Measurements from ENCODE around the gene MYLK4.

Gene MYLK4

GRCh38 chr6:2744778-2745177, 5.9 kb downstream of the MYLK4 start:
- TF ChIP-seq, protein P1, sequence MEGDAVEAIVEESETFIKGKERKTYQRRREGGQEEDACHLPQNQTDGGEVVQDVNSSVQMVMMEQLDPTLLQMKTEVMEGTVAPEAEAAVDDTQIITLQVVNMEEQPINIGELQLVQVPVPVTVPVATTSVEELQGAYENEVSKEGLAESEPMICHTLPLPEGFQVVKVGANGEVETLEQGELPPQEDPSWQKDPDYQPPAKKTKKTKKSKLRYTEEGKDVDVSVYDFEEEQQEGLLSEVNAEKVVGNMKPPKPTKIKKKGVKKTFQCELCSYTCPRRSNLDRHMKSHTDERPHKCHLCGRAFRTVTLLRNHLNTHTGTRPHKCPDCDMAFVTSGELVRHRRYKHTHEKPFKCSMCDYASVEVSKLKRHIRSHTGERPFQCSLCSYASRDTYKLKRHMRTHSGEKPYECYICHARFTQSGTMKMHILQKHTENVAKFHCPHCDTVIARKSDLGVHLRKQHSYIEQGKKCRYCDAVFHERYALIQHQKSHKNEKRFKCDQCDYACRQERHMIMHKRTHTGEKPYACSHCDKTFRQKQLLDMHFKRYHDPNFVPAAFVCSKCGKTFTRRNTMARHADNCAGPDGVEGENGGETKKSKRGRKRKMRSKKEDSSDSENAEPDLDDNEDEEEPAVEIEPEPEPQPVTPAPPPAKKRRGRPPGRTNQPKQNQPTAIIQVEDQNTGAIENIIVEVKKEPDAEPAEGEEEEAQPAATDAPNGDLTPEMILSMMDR (conservative IDR thresholded peaks at IDR 0.05; ENCODE audit: low read length): no peak
- no peak for TF ChIP-seq EZH2phosphoT487 (IDR thresholded peaks at IDR 0.05; ENCODE audit: borderline replicate concordance)
- no peaks in the 10 kb centered on the region for H4K20me1 ChIP-seq (ENCODE audit: insufficient read depth, low read length, poor library complexity, severe bottlenecking)
- H3F3A ChIP-seq (ENCODE audit: low read depth): no peaks in the 10 kb centered on the region
- H3K4me2 ChIP-seq (ENCODE audit: low read depth, low read length, poor library complexity, severe bottlenecking): no peak overlapping the region
- no peaks in the 10 kb centered on the region for H3K9me2 ChIP-seq (replicated peaks; ENCODE audit: low read depth, low read length)
- H3K27me3 ChIP-seq (ENCODE audit: insufficient read depth, low read length, poor library complexity, severe bottlenecking): no peaks in the 10 kb centered on the region
- no peak overlapping the region for H2AFZ ChIP-seq (ENCODE audit: low read length)
- H3K9me3 ChIP-seq (ENCODE audit: insufficient read depth, low read depth, low read length): no peaks in the 10 kb centered on the region
- no peak overlapping the region for H3K9ac ChIP-seq (ENCODE audit: low read depth, low read length, poor library complexity, severe bottlenecking)
- H3K79me2 ChIP-seq (ENCODE audit: insufficient read depth, low read length): no peaks in the 10 kb centered on the region
- no peak overlapping the region for H3K4me3 ChIP-seq (ENCODE audit: low read length, poor library complexity, severe bottlenecking)
- peaks cover 45% of the 10 kb centered on the region for H3K4me1 ChIP-seq (ENCODE audit: insufficient read depth, low read length, poor library complexity, severe bottlenecking)
- no peaks in the 10 kb centered on the region for H3K36me3 ChIP-seq (ENCODE audit: insufficient read depth, low read length)

- peaks cover 44% of the 10 kb centered on the region for H3K4me1 ChIP-seq (ENCODE audit: insufficient read depth, low read length, poor library complexity, severe bottlenecking)
- H3K27me3 ChIP-seq (ENCODE audit: insufficient read depth, low read length, poor library complexity, severe bottlenecking): no peaks in the 10 kb centered on the region
- no peak overlapping the region for H2AFZ ChIP-seq (ENCODE audit: low read length)
- H3K9me2 ChIP-seq (replicated peaks; ENCODE audit: low read depth, low read length): no peaks in the 10 kb centered on the region
- H3K79me2 ChIP-seq (ENCODE audit: insufficient read depth, low read length): no peaks in the 10 kb centered on the region
- no peaks in the 10 kb centered on the region for H3K9me3 ChIP-seq (ENCODE audit: insufficient read depth, low read depth, low read length)
- no peak for TF ChIP-seq EZH2phosphoT487 (IDR thresholded peaks at IDR 0.05; ENCODE audit: borderline replicate concordance)
- TF ChIP-seq, protein P1 (conservative IDR thresholded peaks at IDR 0.05; ENCODE audit: low read length): peak; percentile 51
- no peak overlapping the region for H3K4me3 ChIP-seq (ENCODE audit: low read length, poor library complexity, severe bottlenecking)
- H3K9ac ChIP-seq (ENCODE audit: low read depth, low read length, poor library complexity, severe bottlenecking): no peak overlapping the region
- no peaks in the 10 kb centered on the region for H4K20me1 ChIP-seq (ENCODE audit: insufficient read depth, low read length, poor library complexity, severe bottlenecking)
- no peaks in the 10 kb centered on the region for H3F3A ChIP-seq (ENCODE audit: low read depth)
- peak overlapping the region; percentile 5 for H3K4me2 ChIP-seq (ENCODE audit: low read depth, low read length, poor library complexity, severe bottlenecking)
- H3K36me3 ChIP-seq (ENCODE audit: insufficient read depth, low read length): no peaks in the 10 kb centered on the region
These were observed 6.4 kb downstream of the MYLK4 start for GRCh38 chr6:2744209-2744771.

DNA sequence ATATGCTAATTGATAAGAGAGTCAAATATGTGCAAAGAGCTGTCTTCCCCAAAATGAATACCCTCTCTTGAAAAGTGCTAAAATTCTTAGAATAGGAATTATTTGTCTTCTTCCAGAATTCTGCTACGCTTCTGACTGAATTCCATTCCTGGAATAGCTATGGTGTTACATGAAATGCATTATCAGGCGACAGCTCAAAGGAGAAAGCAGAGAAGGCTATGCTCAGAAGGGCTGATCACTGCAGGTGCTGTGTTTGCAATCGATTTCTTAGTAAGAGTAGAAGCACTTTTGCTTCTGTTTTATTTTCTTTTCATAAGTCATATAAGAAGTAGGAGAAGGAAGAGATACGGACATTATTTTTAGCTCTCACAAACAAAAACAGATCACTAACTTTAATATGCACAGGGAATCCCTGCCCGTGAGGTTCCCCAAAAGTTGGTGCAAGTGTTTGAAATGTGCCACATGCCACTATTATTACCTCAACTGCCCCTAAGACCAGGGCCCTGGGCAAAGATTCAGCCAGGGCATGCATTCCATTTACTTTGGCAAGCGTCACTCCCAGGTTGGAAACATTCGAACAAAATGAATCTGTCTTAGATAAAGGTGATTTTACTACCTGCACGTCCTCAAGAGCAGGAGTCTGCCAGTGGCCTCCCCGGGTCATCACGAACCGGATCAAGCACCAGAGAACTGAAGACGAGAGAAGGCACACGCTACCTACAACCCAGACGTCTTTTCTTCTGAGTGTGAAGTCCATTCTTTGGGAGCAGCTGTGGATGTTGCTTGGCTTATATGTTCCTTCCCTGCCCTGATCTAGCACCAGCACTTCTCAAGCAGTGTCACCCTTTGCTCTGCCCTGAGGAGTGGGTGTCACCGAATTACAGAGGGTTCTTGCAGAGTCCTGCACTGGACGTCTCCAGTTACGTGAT, 7.2 kb downstream of the MYLK4 start:
- Histone ChIP-seq H3K79me2 (ENCODE audit: insufficient read depth, low read length) (no peaks in the 10 kb centered on the region), H3K9me3 (ENCODE audit: insufficient read depth, low read depth, low read length) (no peaks in the 10 kb centered on the region), H3K4me3 (ENCODE audit: low read length, poor library complexity, severe bottlenecking) (no peak overlapping the region), H3K27me3 (ENCODE audit: insufficient read depth, low read length, poor library complexity, severe bottlenecking) (no peaks in the 10 kb centered on the region), H3K9ac (ENCODE audit: low read depth, low read length, poor library complexity, severe bottlenecking) (no peak overlapping the region), H2AFZ (ENCODE audit: low read length) (no peak overlapping the region), H3K4me2 (ENCODE audit: low read depth, low read length, poor library complexity, severe bottlenecking) (no peak overlapping the region), H4K20me1 (ENCODE audit: insufficient read depth, low read length, poor library complexity, severe bottlenecking) (no peaks in the 10 kb centered on the region), H3K4me1 (ENCODE audit: insufficient read depth, low read length, poor library complexity, severe bottlenecking) (peaks cover 46% of the 10 kb centered on the region), H3K36me3 (ENCODE audit: insufficient read depth, low read length) (no peaks in the 10 kb centered on the region), H3K9me2 (replicated peaks; ENCODE audit: low read depth, low read length) (no peaks in the 10 kb centered on the region), H3F3A (ENCODE audit: low read depth) (no peaks in the 10 kb centered on the region)
- no peak for TF ChIP-seq EZH2phosphoT487 (IDR thresholded peaks at IDR 0.05; ENCODE audit: borderline replicate concordance)

Measured in Loucy (cell line).